HG03575 (cell line): ENCODE data around the gene TASOR2.

Experiments
- ATAC-seq: cut with Tn5 transposase; IDR thresholded peaks from one replicate; pipeline ENCODE4 v1.9.1; 2021; ENCODE audit not compliant: unreplicated experiment, insufficient number of reproducible peaks, low FRiP score; ENCODE audit errors: extremely low read depth

TASOR2 gene

GRCh38 chr10:5730766-5731165 lies 46.1 kb downstream of the TASOR2 start:
- no peak for ATAC-seq

DNA sequence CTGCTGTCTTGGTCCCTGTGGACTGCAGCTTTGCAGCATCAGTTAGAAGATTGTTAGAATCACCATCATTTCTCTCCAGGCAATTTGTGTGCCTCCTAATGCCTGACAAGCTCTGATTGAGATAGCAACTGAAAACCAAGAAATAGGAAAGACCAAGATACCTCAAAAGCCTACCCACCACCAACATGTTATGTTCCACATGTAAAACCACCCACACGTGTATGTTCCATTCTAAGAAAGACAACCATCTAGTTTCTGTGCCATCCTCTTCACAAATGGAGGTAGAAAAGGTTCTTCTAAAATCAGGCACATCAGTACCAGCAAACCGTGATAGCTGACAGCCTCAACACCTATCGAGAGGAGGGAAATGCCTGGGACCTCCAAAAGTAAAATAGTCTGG lies 46.9 kb downstream of the TASOR2 start:
- no peak for ATAC-seq

DNA sequence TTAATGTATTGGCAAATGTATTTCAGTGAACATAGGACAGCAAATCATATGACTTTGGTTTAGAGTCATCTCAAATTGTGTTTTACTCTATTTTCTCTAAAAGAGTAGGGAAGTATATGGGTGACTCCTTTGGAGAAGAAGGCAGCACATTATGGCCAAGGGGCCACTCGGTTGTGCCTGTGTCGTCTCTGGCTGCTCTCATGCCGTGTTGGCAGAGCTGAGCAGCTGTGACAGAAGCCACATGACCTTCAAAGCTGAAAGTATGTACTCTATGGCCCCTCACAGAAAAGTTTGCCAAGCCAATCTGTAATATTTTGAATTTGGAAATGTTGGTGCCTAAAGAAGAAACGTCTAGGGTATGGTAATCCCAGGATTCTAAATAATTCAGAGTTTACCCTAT lies 47.5 kb downstream of the TASOR2 start:
- no peak for ATAC-seq
